GM12864 (cell line): ENCODE measurements around the gene WSCD1.

Experiments
- DNase-seq: peaks from one replicate; pipeline ENCODE4 v3.0.0-alpha.2; 2011; ENCODE audit warnings: low read depth
- H3K4me3 ChIP-seq: 2 replicates; pipeline ENCODE4 v1.5.1; 2011; ENCODE audit warnings: mild to moderate bottlenecking, low read depth, low read length, control low read depth
- CTCF ChIP-seq: IDR thresholded peaks from 2 replicates; pipeline ENCODE4 v1.5.1; 2011; ENCODE audit warnings: low read depth, mild to moderate bottlenecking, moderate library complexity, low read length, control low read depth, inconsistent platforms; ENCODE audit errors: missing control alignments

WSCD1 gene

DNA sequence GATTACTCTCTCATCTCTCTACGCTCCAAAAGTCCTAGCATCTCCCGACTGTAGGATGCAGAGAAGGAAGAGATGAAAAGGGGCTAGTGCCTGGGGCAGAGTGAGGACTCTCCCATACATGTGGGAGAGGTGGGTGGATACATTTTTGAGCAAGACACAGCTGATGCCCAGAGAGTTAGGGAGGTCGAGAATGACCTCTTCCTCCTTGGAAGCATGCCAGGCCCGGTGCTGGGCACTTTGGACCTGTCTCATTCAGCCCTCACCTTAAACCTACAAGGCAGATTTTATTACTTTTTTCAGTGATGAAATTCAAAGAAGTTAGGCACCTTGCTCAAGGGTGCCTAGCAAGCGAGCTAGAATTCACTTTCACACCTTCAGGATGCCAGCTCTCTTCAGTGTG lies 38.2 kb downstream of the WSCD1 start:
- TF ChIP-seq CTCF = no peak
- DNase-seq = no peak
- no peak overlapping the region for H3K4me3 ChIP-seq

DNA sequence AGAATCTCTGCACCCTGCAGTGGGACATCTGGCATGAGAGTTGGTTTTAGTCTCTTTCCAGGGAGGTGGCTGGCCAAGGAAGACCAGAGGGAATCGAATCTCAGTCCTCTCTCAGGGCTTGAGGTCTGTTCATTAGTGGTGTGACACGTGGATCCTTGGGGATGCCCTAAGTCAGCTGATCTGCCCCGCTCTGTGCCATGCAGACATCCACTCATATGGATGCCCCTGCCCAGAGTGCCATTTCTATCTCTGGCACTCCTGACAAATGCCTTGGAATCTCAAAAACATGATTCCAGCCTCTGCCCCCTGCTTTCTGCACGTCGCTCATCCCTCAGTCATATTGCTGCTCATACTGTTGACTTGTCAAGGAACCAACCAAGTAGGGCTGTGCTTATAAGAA lies 38.8 kb downstream of the WSCD1 start:
- DNase-seq = no peak
- TF ChIP-seq CTCF = no peak
- no peak overlapping the region for H3K4me3 ChIP-seq

- no peak for TF ChIP-seq CTCF
- DNase-seq = no peak
Measured at GRCh38 chr17:6109536-6109935, 39.4 kb downstream of the WSCD1 start.

GRCh38 chr17:6110088-6110487 lies 39.9 kb downstream of the WSCD1 start:
- H3K4me3 ChIP-seq = no peak overlapping the region
- no peak for TF ChIP-seq CTCF
- no peak for DNase-seq

More at GRCh38 chr17:6109536-6109935, 39.4 kb downstream of the WSCD1 start:
- no peak overlapping the region for H3K4me3 ChIP-seq

DNA sequence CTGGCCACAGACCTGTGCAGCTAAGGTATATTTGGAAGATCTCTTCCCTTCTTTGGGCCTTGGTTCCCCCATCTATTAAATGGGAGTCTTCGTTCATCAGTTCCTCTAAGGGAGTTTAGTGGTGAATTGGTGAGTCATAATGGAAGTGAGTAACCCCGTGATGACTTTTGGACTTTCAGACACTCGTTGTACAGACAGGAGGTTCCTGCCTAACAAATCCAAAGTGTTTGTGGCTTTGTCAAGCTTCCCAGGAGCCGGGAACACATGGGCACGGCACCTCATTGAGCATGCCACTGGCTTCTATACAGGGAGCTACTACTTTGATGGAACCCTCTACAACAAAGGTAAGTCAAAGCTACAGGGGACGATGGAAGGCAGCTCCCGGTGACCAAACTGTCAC lies 40.4 kb downstream of the WSCD1 start:
- DNase-seq = peak; percentile 16
- no peak for TF ChIP-seq CTCF
- H3K4me3 ChIP-seq = no peak overlapping the region

- no peak overlapping the region for H3K4me3 ChIP-seq
- no peak for TF ChIP-seq CTCF
- DNase-seq = no peak
Measured at GRCh38 chr17:6120351-6120750, 50.2 kb downstream of the WSCD1 start.

- H3K4me3 ChIP-seq = no peak overlapping the region
- DNase-seq = no peak
- TF ChIP-seq CTCF = no peak
Measured at GRCh38 chr17:6124856-6125255, 54.7 kb downstream of the WSCD1 start.
